Vagina (tissue), 2 donors: Measurements from ENCODE around the gene CSNK2B. TPM values are rescaled to one million over a fixed set of nuclear protein-coding genes. Genes with fewer than 3 reads are reported as not detected.

Source experiments
- DNase-seq, 2 donors: peaks; one replicate each; pipeline ENCODE4 v3.0.0-alpha.2; 2017; ENCODE audit errors: extremely low spot score in 2 of 2
- H3K27ac ChIP-seq: fragments of 200-600 bp; sonication (generic); one replicate; pipeline ENCODE4 v1.5.1; 2019
- H3K27me3 ChIP-seq: fragments of 200-600 bp; sonication (generic); one replicate; pipeline ENCODE4 v1.5.1; 2019
- H3K36me3 ChIP-seq, 2 donors: fragments of 200-600 bp; sonication (generic); one replicate each; pipeline ENCODE4 v1.5.1; 2017 to 2019
- H3K4me1 ChIP-seq: fragments of 200-600 bp; sonication (generic); one replicate; pipeline ENCODE4 v1.5.1; 2019
- H3K4me3 ChIP-seq, 2 donors: fragments of 200-600 bp; sonication (generic); 1 replicate in 1 of 2; 2 replicates in 1 of 2; pipeline ENCODE4 v1.5.1; 2016 to 2019
- H3K9me3 ChIP-seq: fragments of 200-600 bp; sonication (generic); one replicate; pipeline ENCODE4 v1.5.1; 2019
- CTCF ChIP-seq, 3 experiments: fragments of 450-650 bp in 2 of 3; fragments of 200-600 bp in 1 of 3; sonication (generic) in 1 of 3; IDR thresholded peaks; one replicate each; pipeline ENCODE4 v1.5.1; 2017 to 2019; ENCODE audit warnings: antibody characterized with exemption in 3 of 3, mild to moderate bottlenecking in 2 of 3, moderate library complexity in 2 of 3
- POLR2A ChIP-seq, 2 donors: fragments of 450-650 bp; IDR thresholded peaks; one replicate each; pipeline ENCODE4 v1.6.1; 2017; ENCODE audit warnings: antibody characterized with exemption in 2 of 2, mild to moderate bottlenecking in 2 of 2, moderate library complexity in 2 of 2
- POLR2AphosphoS5 ChIP-seq, 2 donors: sonication (generic); formaldehyde crosslinking; IDR thresholded peaks; one replicate each; pipeline ENCODE4 v1.9.0; 2017; ENCODE audit warnings: antibody characterized with exemption in 2 of 2, mild to moderate bottlenecking in 2 of 2, low read depth in 1 of 2; ENCODE audit not compliant: insufficient read depth in 1 of 2
- intact Hi-C: fragments of 100-400 bp; cut with DNase I; formaldehyde crosslinking; loops from one replicate; pipeline ENCODE4 v1.15.1; 2023
- total RNA-seq: library from RNA; depleted of rRNA; stranded (reverse); fragments of >200 nt; gene quantifications from one replicate; pipeline ENCODE4 v1.2.3, GENCODE V29; 2016

The CSNK2B gene
- total RNA-seq, 1 donor from 2014 or later = 219 TPM

- DNase-seq = no peak
- Histone ChIP-seq H3K9me3 (no peaks in the 10 kb centered on the region), H3K27ac (peak overlapping the region; percentile 98), H3K36me3 (peaks cover 0 to 19% of the 10 kb centered on the region in 2 donors), H3K4me1 (peaks cover 28% of the 10 kb centered on the region), H3K27me3 (no peaks in the 10 kb centered on the region), H3K4me3 (peak overlapping the region; percentile 71 to 80)
- intact Hi-C loops = loop anchor here (2.0 kb wide), 1 partner anchor 33 kb away; the partner anchor contains the start of gene LY6G5B
- TF ChIP-seq POLR2AphosphoS5 (IDR thresholded peaks at IDR 0.05; ENCODE audit: insufficient read depth in 1 of 2, low read depth in 1 of 2) = no peak
- TF ChIP-seq CTCF (IDR thresholded peaks at IDR 0.05) = no peak
- no peak for TF ChIP-seq POLR2A (IDR thresholded peaks at IDR 0.05)
These were observed 36.0 kb downstream of the CSNK2B start for GRCh38 chr6:31701666-31702404.

- TF ChIP-seq POLR2A (IDR thresholded peaks at IDR 0.05) (no peak), POLR2AphosphoS5 (IDR thresholded peaks at IDR 0.05; ENCODE audit: insufficient read depth in 1 of 2, low read depth in 1 of 2) (no peak), CTCF (IDR thresholded peaks at IDR 0.05) (no peak)
These were observed 36.5 kb downstream of the CSNK2B start for GRCh38 chr6:31702405-31702818.

GRCh38 chr6:31702819-31703716 is 37.2 kb downstream of the CSNK2B start, which contains the start of gene ABHD16A:
Gene ABHD16A (minus strand): TSS chr6:31703324. CDS start chr6:31703281, 43 bp downstream.
- H3K4me1 ChIP-seq = peaks cover 28% of the 10 kb centered on the region
- peak within 1 kb of the TSS; percentile 98 for H3K27ac ChIP-seq
- no peaks in the 10 kb centered on the region for H3K9me3 ChIP-seq
- H3K36me3 ChIP-seq = peaks cover 0 to 15% of the 10 kb centered on the region in 2 donors
- H3K27me3 ChIP-seq = no peaks in the 10 kb centered on the region
- intact Hi-C loops = no loop called here
- peak; percentile 99 for DNase-seq
- TF ChIP-seq POLR2A (IDR thresholded peaks at IDR 0.05) = peak; percentile 94 to 98
- TF ChIP-seq POLR2AphosphoS5 (IDR thresholded peaks at IDR 0.05; ENCODE audit: insufficient read depth in 1 of 2, low read depth in 1 of 2) = peak; percentile 100
- TF ChIP-seq CTCF (IDR thresholded peaks at IDR 0.05) = peak in 1 of 3 experiments; percentile 22
- H3K4me3 ChIP-seq = peak within 1 kb of the TSS; percentile 71 to 80

More at GRCh38 chr6:31702405-31702818, 36.5 kb downstream of the CSNK2B start:
- no peaks in the 10 kb centered on the region for H3K9me3 ChIP-seq
- H3K27ac ChIP-seq = peak overlapping the region; percentile 98
- H3K4me3 ChIP-seq = peak overlapping the region; percentile 71 to 80
- no peaks in the 10 kb centered on the region for H3K27me3 ChIP-seq
- intact Hi-C loops = no loop called here
- H3K36me3 ChIP-seq = peaks cover 0 to 15% of the 10 kb centered on the region in 2 donors
- DNase-seq = no peak
- H3K4me1 ChIP-seq = peaks cover 28% of the 10 kb centered on the region

- intact Hi-C loops = no loop called here
These were observed 40.1 kb downstream of the CSNK2B start for GRCh38 chr6:31705931-31706330.

More at GRCh38 chr6:31705931-31706330, 40.1 kb downstream of the CSNK2B start:
- H3K27me3 ChIP-seq = no peaks in the 10 kb centered on the region
- TF ChIP-seq POLR2A (IDR thresholded peaks at IDR 0.05) (no peak), POLR2AphosphoS5 (IDR thresholded peaks at IDR 0.05; ENCODE audit: insufficient read depth in 1 of 2, low read depth in 1 of 2) (no peak), CTCF (IDR thresholded peaks at IDR 0.05) (no peak)
- peaks cover 20% of the 10 kb centered on the region for H3K4me1 ChIP-seq
- H3K27ac ChIP-seq = no peak overlapping the region
- no peak overlapping the region for H3K4me3 ChIP-seq
- DNase-seq = no peak
- no peaks in the 10 kb centered on the region for H3K9me3 ChIP-seq
- no peaks in the 10 kb centered on the region for H3K36me3 ChIP-seq
